GM19455 (cell line): ENCODE results near the gene SRR.
"Not testable (repeated sequence)": the region's sequence is repeated elsewhere in the genome, so short reads cannot be mapped to it uniquely, and the experiment has no call there.

Experiments used
- ATAC-seq: cut with Tn5 transposase; IDR thresholded peaks from one replicate; pipeline ENCODE4 v1.9.1; 2021; ENCODE audit not compliant: unreplicated experiment

Gene SRR

GRCh38 chr17:2303204-2304188 is at the start of gene SRR, which contains the start of gene SMG6:
TSS of gene SRR (plus strand) at chr17:2303950. CDS start at chr17:2315561, 11,611 bp downstream.
TSS of gene SMG6 (minus strand) at chr17:2303785. CDS start at chr17:2303720, 65 bp downstream.
- peak; percentile 87 for ATAC-seq

GRCh38 chr17:2258830-2259229 is 44.9 kb upstream of the SRR start:
- not testable (repeated sequence) for ATAC-seq

GRCh38 chr17:2259769-2260536 is 43.8 kb upstream of the SRR start:
- ATAC-seq = peak; percentile 68

GRCh38 chr17:2262135-2262587 is 41.6 kb upstream of the SRR start:
- no peak for ATAC-seq

- no peak for ATAC-seq
Measured at GRCh38 chr17:2263183-2264066, 40.3 kb upstream of the SRR start.

- no peak for ATAC-seq
Measured at GRCh38 chr17:2264067-2264860, 39.5 kb upstream of the SRR start.

GRCh38 chr17:2265166-2265565 is 38.6 kb upstream of the SRR start:
- ATAC-seq = not testable (repeated sequence)

- ATAC-seq = peak; percentile 57
Measured at GRCh38 chr17:2266045-2266864, 37.5 kb upstream of the SRR start.

- peak; percentile 17 for ATAC-seq
Measured at GRCh38 chr17:2266865-2267228, 36.9 kb upstream of the SRR start.

- no peak for ATAC-seq
Measured at GRCh38 chr17:2267354-2267753, 36.4 kb upstream of the SRR start.

- no peak for ATAC-seq
Measured at GRCh38 chr17:2271985-2272702, 31.6 kb upstream of the SRR start.

- no peak for ATAC-seq
Measured at GRCh38 chr17:2274414-2274813, 29.3 kb upstream of the SRR start.

GRCh38 chr17:2275722-2276121 is 28.0 kb upstream of the SRR start:
- no peak for ATAC-seq

GRCh38 chr17:2277429-2278170 is 26.1 kb upstream of the SRR start:
- no peak for ATAC-seq

- ATAC-seq = no peak
Measured at GRCh38 chr17:2279707-2280106, 24.0 kb upstream of the SRR start.

- ATAC-seq = no peak
Measured at GRCh38 chr17:2282297-2282873, 21.4 kb upstream of the SRR start.

- no peak for ATAC-seq
Measured at GRCh38 chr17:2283302-2283701, 20.4 kb upstream of the SRR start.
